ENCODE measurements around the gene CCL2. TPM values are rescaled to one million over a fixed set of nuclear protein-coding genes. Genes with fewer than 3 reads are reported as not detected.
A peak's percentile ranks its signal among the peaks of the same experiment; 100 is the strongest.

The CCL2 gene
- total RNA-seq, 1 donor from 2014 or later, result 59.3 TPM

- H3K4me3 Mint-ChIP-seq (ENCODE audit: unreplicated experiment), result no peak within 1 kb of the TSS
- TF ChIP-seq, protein P1, sequence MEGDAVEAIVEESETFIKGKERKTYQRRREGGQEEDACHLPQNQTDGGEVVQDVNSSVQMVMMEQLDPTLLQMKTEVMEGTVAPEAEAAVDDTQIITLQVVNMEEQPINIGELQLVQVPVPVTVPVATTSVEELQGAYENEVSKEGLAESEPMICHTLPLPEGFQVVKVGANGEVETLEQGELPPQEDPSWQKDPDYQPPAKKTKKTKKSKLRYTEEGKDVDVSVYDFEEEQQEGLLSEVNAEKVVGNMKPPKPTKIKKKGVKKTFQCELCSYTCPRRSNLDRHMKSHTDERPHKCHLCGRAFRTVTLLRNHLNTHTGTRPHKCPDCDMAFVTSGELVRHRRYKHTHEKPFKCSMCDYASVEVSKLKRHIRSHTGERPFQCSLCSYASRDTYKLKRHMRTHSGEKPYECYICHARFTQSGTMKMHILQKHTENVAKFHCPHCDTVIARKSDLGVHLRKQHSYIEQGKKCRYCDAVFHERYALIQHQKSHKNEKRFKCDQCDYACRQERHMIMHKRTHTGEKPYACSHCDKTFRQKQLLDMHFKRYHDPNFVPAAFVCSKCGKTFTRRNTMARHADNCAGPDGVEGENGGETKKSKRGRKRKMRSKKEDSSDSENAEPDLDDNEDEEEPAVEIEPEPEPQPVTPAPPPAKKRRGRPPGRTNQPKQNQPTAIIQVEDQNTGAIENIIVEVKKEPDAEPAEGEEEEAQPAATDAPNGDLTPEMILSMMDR (IDR thresholded peaks at IDR 0.05), result no peak
- peaks cover 53% of the 10 kb centered on the region for H3K27me3 Mint-ChIP-seq (ENCODE audit: unreplicated experiment)
- peaks cover 2% of the 10 kb centered on the region for H3K36me3 Mint-ChIP-seq (ENCODE audit: unreplicated experiment)
- no peak for DNase-seq (ENCODE audit: extremely low spot score, unreplicated experiment)
- no peaks in the 10 kb centered on the region for H3K4me1 Mint-ChIP-seq (ENCODE audit: unreplicated experiment)
- no peaks in the 10 kb centered on the region for H3K9me3 Mint-ChIP-seq (ENCODE audit: unreplicated experiment)
- no peak within 1 kb of the TSS for H3K27ac Mint-ChIP-seq (ENCODE audit: unreplicated experiment)
Observed at GRCh38 chr17:34269969-34270368, 14.9 kb downstream of the CCL2 start, which contains the start of gene CCL7. Gene CCL7 (plus strand): TSS chr17:34270221. CDS start chr17:34270291, 70 bp downstream.

DNA sequence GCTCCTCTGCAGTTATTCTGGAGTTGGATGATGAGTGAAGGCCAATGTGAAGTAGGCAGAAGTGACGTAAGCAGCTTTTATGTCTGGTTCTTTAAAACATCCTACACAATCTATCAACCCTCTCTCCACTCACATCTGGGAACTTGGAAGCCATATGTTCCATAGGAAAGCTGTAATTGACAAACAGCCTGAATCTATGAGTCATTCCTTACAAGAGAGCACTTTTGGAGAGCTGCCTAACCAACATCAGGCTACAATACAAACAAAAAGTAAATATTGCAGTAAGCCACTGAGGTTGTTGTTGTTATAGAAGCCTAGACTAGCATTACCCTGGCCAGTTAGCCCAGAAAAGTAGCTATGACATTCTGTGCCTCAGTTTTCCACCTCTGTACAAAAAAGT, 20.8 kb downstream of the CCL2 start:
- no peak for DNase-seq (ENCODE audit: extremely low spot score, unreplicated experiment)
- Mint-ChIP-seq H3K4me1 (ENCODE audit: unreplicated experiment) (peaks cover 11% of the 10 kb centered on the region), H3K9me3 (ENCODE audit: unreplicated experiment) (no peaks in the 10 kb centered on the region), H3K27ac (ENCODE audit: unreplicated experiment) (no peak overlapping the region), H3K27me3 (ENCODE audit: unreplicated experiment) (peaks cover 42% of the 10 kb centered on the region), H3K4me3 (ENCODE audit: unreplicated experiment) (no peak overlapping the region), H3K36me3 (ENCODE audit: unreplicated experiment) (peaks cover 2% of the 10 kb centered on the region)
- TF ChIP-seq, protein P1 (IDR thresholded peaks at IDR 0.05), result no peak

- no peak for DNase-seq (ENCODE audit: extremely low spot score, unreplicated experiment)
- Mint-ChIP-seq H3K4me1 (ENCODE audit: unreplicated experiment) (peaks cover 11% of the 10 kb centered on the region), H3K9me3 (ENCODE audit: unreplicated experiment) (no peaks in the 10 kb centered on the region), H3K27ac (ENCODE audit: unreplicated experiment) (no peak overlapping the region), H3K4me3 (ENCODE audit: unreplicated experiment) (no peak overlapping the region), H3K36me3 (ENCODE audit: unreplicated experiment) (peaks cover 2% of the 10 kb centered on the region), H3K27me3 (ENCODE audit: unreplicated experiment) (peaks cover 42% of the 10 kb centered on the region)
- TF ChIP-seq, protein P1 (IDR thresholded peaks at IDR 0.05), result no peak
Observed at GRCh38 chr17:34276826-34277225, 21.7 kb downstream of the CCL2 start.

GRCh38 chr17:34283571-34283970, 28.5 kb downstream of the CCL2 start:
- no peak overlapping the region for H3K4me3 Mint-ChIP-seq (ENCODE audit: unreplicated experiment)
- no peak overlapping the region for H3K27ac Mint-ChIP-seq (ENCODE audit: unreplicated experiment)
- no peaks in the 10 kb centered on the region for H3K9me3 Mint-ChIP-seq (ENCODE audit: unreplicated experiment)

GRCh38 chr17:34285286-34285792, 30.3 kb downstream of the CCL2 start, which contains the start of gene CCL11:
Gene CCL11 (plus strand): TSS chr17:34285742. CDS start chr17:34285809, 67 bp downstream.
- H3K27me3 Mint-ChIP-seq (ENCODE audit: unreplicated experiment), result peaks cover 20% of the 10 kb centered on the region
- no peaks in the 10 kb centered on the region for H3K9me3 Mint-ChIP-seq (ENCODE audit: unreplicated experiment)
- H3K4me3 Mint-ChIP-seq (ENCODE audit: unreplicated experiment), result no peak within 1 kb of the TSS
- H3K36me3 Mint-ChIP-seq (ENCODE audit: unreplicated experiment), result no peaks in the 10 kb centered on the region
- H3K4me1 Mint-ChIP-seq (ENCODE audit: unreplicated experiment), result peaks cover 20% of the 10 kb centered on the region
- TF ChIP-seq, protein P1 (IDR thresholded peaks at IDR 0.05), result no peak
- H3K27ac Mint-ChIP-seq (ENCODE audit: unreplicated experiment), result no peak within 1 kb of the TSS
- peak; percentile 54 for DNase-seq (ENCODE audit: extremely low spot score, unreplicated experiment)

More at GRCh38 chr17:34283571-34283970, 28.5 kb downstream of the CCL2 start:
- H3K36me3 Mint-ChIP-seq (ENCODE audit: unreplicated experiment), result no peaks in the 10 kb centered on the region
- peaks cover 34% of the 10 kb centered on the region for H3K27me3 Mint-ChIP-seq (ENCODE audit: unreplicated experiment)
- TF ChIP-seq, protein P1 (IDR thresholded peaks at IDR 0.05), result no peak
- H3K4me1 Mint-ChIP-seq (ENCODE audit: unreplicated experiment), result peaks cover 17% of the 10 kb centered on the region
- no peak for DNase-seq (ENCODE audit: extremely low spot score, unreplicated experiment)
